ENCODE data around the gene MUC21. TPM values are rescaled to one million over a fixed set of nuclear protein-coding genes. Genes with fewer than 3 reads are reported as not detected.

The MUC21 gene
- total RNA-seq, 3 donors from 2014 or later (not counting 1 experiment from before 2014, with no cell fraction given) = not detected

- Mint-ChIP-seq H3K4me1 (no peaks in the 10 kb centered on the region), H3K27ac (no peak overlapping the region), H3K4me3 (no peak overlapping the region), H3K36me3 (no peaks in the 10 kb centered on the region), H3K9me3 (no peaks in the 10 kb centered on the region), H3K27me3 (ENCODE audit: low read depth in 2 of 2) (peaks cover 35 to 62% of the 10 kb centered on the region in 2 donors)
- no peaks in the 10 kb centered on the region for H3K36me3 ChIP-seq (ENCODE audit: control insufficient read depth, insufficient read depth, low read length)
- H3K9me3 ChIP-seq (ENCODE audit: control insufficient read depth, insufficient read depth, low read length) = no peaks in the 10 kb centered on the region
- peaks cover 5% of the 10 kb centered on the region for H3K27me3 ChIP-seq (ENCODE audit: control insufficient read depth, insufficient read depth, low read length)
- no peaks in the 10 kb centered on the region for H3K4me1 ChIP-seq (ENCODE audit: control insufficient read depth, insufficient read depth, low read length)
- H3K27ac ChIP-seq (ENCODE audit: low read length) = no peak overlapping the region
- intact Hi-C loops (cut with micrococcal nuclease) = no loop called here
- no peak for TF ChIP-seq CTCF (IDR thresholded peaks at IDR 0.05)
- WGBS (ENCODE audit: insufficient coverage) = 71% methylated on average over 3 of the region's 3 CpGs
- H3K4me3 ChIP-seq (ENCODE audit: low read length) = no peak overlapping the region
- DNase-seq (no peak), ATAC-seq (no peak)
Measured at GRCh38 chr6:30939473-30939872, 44.0 kb upstream of the MUC21 start.

GRCh38 chr6:30940361-30940986 lies 43.0 kb upstream of the MUC21 start, which contains the start of gene MUCL3:
MUCL3 (plus strand) TSS chr6:30940973; CDS start chr6:30941000, 27 bp downstream.
- ATAC-seq = no peak
- H3K4me3 Mint-ChIP-seq = no peak within 1 kb of the TSS
- no peaks in the 10 kb centered on the region for H3K36me3 ChIP-seq (ENCODE audit: control insufficient read depth, insufficient read depth, low read length)
- H3K27me3 Mint-ChIP-seq (ENCODE audit: low read depth in 2 of 2) = peaks cover 34 to 53% of the 10 kb centered on the region in 2 donors
- H3K9me3 ChIP-seq (ENCODE audit: control insufficient read depth, insufficient read depth, low read length) = no peaks in the 10 kb centered on the region
- peaks cover 5% of the 10 kb centered on the region for H3K27me3 ChIP-seq (ENCODE audit: control insufficient read depth, insufficient read depth, low read length)
- H3K9me3 Mint-ChIP-seq = no peaks in the 10 kb centered on the region
- no peak within 1 kb of the TSS for H3K4me3 ChIP-seq (ENCODE audit: low read length)
- 69% methylated on average over 15 of the region's 16 CpGs for WGBS (ENCODE audit: insufficient coverage)
- H3K27ac ChIP-seq (ENCODE audit: low read length) = no peak within 1 kb of the TSS
- H3K4me1 ChIP-seq (ENCODE audit: control insufficient read depth, insufficient read depth, low read length) = no peaks in the 10 kb centered on the region
- intact Hi-C loops (cut with micrococcal nuclease) = no loop called here
- H3K4me1 Mint-ChIP-seq = no peaks in the 10 kb centered on the region
- TF ChIP-seq CTCF (IDR thresholded peaks at IDR 0.05) = no peak
- H3K27ac Mint-ChIP-seq = no peak within 1 kb of the TSS
- no peaks in the 10 kb centered on the region for H3K36me3 Mint-ChIP-seq
- no peak for DNase-seq

- H3K36me3 ChIP-seq (ENCODE audit: control insufficient read depth, insufficient read depth, low read length) = no peaks in the 10 kb centered on the region
- no peak overlapping the region for H3K4me3 Mint-ChIP-seq
- H3K36me3 Mint-ChIP-seq = no peaks in the 10 kb centered on the region
- no peak overlapping the region for H3K4me3 ChIP-seq (ENCODE audit: low read length)
- H3K4me1 ChIP-seq (ENCODE audit: control insufficient read depth, insufficient read depth, low read length) = no peaks in the 10 kb centered on the region
- WGBS (ENCODE audit: insufficient coverage) = 26% methylated on average over 15 of the region's 15 CpGs
- H3K27me3 ChIP-seq (ENCODE audit: control insufficient read depth, insufficient read depth, low read length) = peaks cover 5% of the 10 kb centered on the region
- intact Hi-C loops (cut with micrococcal nuclease) = no loop called here
- peak in 1 of 2 donors; percentile 23 for DNase-seq
- no peaks in the 10 kb centered on the region for H3K9me3 ChIP-seq (ENCODE audit: control insufficient read depth, insufficient read depth, low read length)
- no peak overlapping the region for H3K27ac Mint-ChIP-seq
- no peaks in the 10 kb centered on the region for H3K4me1 Mint-ChIP-seq
- no peak for TF ChIP-seq CTCF (IDR thresholded peaks at IDR 0.05)
- no peak for ATAC-seq
- no peak overlapping the region for H3K27ac ChIP-seq (ENCODE audit: low read length)
- H3K9me3 Mint-ChIP-seq = no peaks in the 10 kb centered on the region
- H3K27me3 Mint-ChIP-seq (ENCODE audit: low read depth in 2 of 2) = peaks cover 34 to 60% of the 10 kb centered on the region in 2 donors
Measured at GRCh38 chr6:30942338-30943060, 41.0 kb upstream of the MUC21 start.
